K562 (cell line): Measurements from ENCODE around the gene PRUNE1. TPM values are rescaled to one million over a fixed set of nuclear protein-coding genes. Genes with fewer than 3 reads are reported as not detected.

Experiments used
- ARID2 ChIP-seq: fragments of 450-650 bp; IDR thresholded peaks from 2 replicates; pipeline ENCODE4 v1.6.1; 2017; ENCODE audit warnings: antibody characterized with exemption, mild to moderate bottlenecking
- BDP1 ChIP-seq: IDR thresholded peaks from 3 replicates; pipeline ENCODE4 v1.6.1; 2011; ENCODE audit not compliant: insufficient read length, insufficient read depth
- CBFA2T2 ChIP-seq: fragments of 450-650 bp; conservative IDR thresholded peaks from 2 replicates; pipeline ENCODE4 v1.6.1; 2017; ENCODE audit warnings: mild to moderate bottlenecking
- CBX8 ChIP-seq: fragments of 200-600 bp; sonication (generic); IDR thresholded peaks from 2 replicates; pipeline ENCODE4 v1.6.1; 2012; ENCODE audit warnings: borderline replicate concordance, mixed run types, low read depth, mild to moderate bottlenecking, moderate library complexity, mixed read lengths, low read length, control low read depth, inconsistent platforms; ENCODE audit not compliant: poor library complexity, severe bottlenecking; ENCODE audit errors: extremely low read depth
- HDAC2 ChIP-seq: fragments of 450-650 bp; IDR thresholded peaks from 2 replicates; pipeline ENCODE4 v1.6.1; 2016; ENCODE audit warnings: mild to moderate bottlenecking
- NR2F6 ChIP-seq: fragments of 450-650 bp; formaldehyde crosslinking; IDR thresholded peaks from 2 replicates; pipeline ENCODE4 v1.4.0; 2020; ENCODE audit warnings: mild to moderate bottlenecking
- NR4A1 ChIP-seq, 2 experiments: fragments of 250-450 bp in 1 of 2; fragments of 450-650 bp in 1 of 2; sonication (Bioruptor Pico) in 1 of 2; IDR thresholded peaks; 2 replicates each; pipeline versions ENCODE4 v1.4.0 to v1.6.1; 2016 to 2020; ENCODE audit warnings: mild to moderate bottlenecking in 2 of 2, missing compliant biosample characterization in 1 of 2, missing genetic modification characterization in 1 of 2, moderate library complexity in 1 of 2
- PRMT5 ChIP-seq: sonication (generic); formaldehyde crosslinking; IDR thresholded peaks from 2 replicates; pipeline ENCODE4 v1.5.0; 2020; ENCODE audit warnings: missing genetic modification reagents
- RAD21 ChIP-seq, 2 experiments: fragments of 250-450 bp in 1 of 2; fragments of 450-650 bp in 1 of 2; sonication (Bioruptor Pico) in 1 of 2; formaldehyde crosslinking in 1 of 2; IDR thresholded peaks in 1 of 2; conservative IDR thresholded peaks in 1 of 2; 2 replicates each; pipeline versions ENCODE4 v1.4.0 to v1.8.0; 2020 to 2022; ENCODE audit warnings: mild to moderate bottlenecking in 2 of 2, moderate library complexity in 1 of 2
- SOX6 ChIP-seq: fragments of 450-650 bp; IDR thresholded peaks from 2 replicates; pipeline ENCODE4 v1.6.1; 2014; ENCODE audit warnings: mild to moderate bottlenecking
- SP1 ChIP-seq: sonication (generic); formaldehyde crosslinking; IDR thresholded peaks from 2 replicates; pipeline ENCODE4 v1.8.1; 2022; ENCODE audit warnings: mild to moderate bottlenecking, missing genetic modification reagents
- SP2 ChIP-seq: IDR thresholded peaks from 2 replicates; pipeline ENCODE4 v1.6.1; 2011; ENCODE audit warnings: mild to moderate bottlenecking, low read depth, low read length, moderate library complexity; ENCODE audit not compliant: poor library complexity, severe bottlenecking; ENCODE audit errors: extremely low read depth
- ZBED1 ChIP-seq: IDR thresholded peaks from 2 replicates; pipeline ENCODE4 v1.6.1; 2014
- ZBTB7A ChIP-seq: IDR thresholded peaks from 2 replicates; pipeline ENCODE4 v1.6.1; 2011; ENCODE audit warnings: low read depth, mild to moderate bottlenecking, low read length, moderate library complexity, borderline replicate concordance; ENCODE audit not compliant: control insufficient read depth
- ZC3H8 ChIP-seq: fragments of 450-650 bp; IDR thresholded peaks from 2 replicates; pipeline ENCODE4 v1.6.1; 2017
- ZNF274 ChIP-seq: IDR thresholded peaks from 2 replicates; pipeline ENCODE4 v1.6.1; 2011; ENCODE audit warnings: low read depth, mild to moderate bottlenecking, low read length, moderate library complexity, borderline replicate concordance
- ZNF3 ChIP-seq: fragments of 250-450 bp; sonication (Bioruptor Pico); IDR thresholded peaks from 2 replicates; pipeline ENCODE4 v1.5.0; 2021; ENCODE audit warnings: mild to moderate bottlenecking, moderate library complexity
- ZNF408 ChIP-seq: fragments of 250-450 bp; sonication (Bioruptor Pico); IDR thresholded peaks from 2 replicates; pipeline ENCODE4 v1.4.0; 2020; ENCODE audit warnings: low read depth, mild to moderate bottlenecking, moderate library complexity
- ZNF586 ChIP-seq: fragments of 450-650 bp; formaldehyde crosslinking; conservative IDR thresholded peaks from 2 replicates; pipeline ENCODE4 v1.4.0; 2020; ENCODE audit warnings: mild to moderate bottlenecking, moderate library complexity
- polyA plus RNA-seq, 8 experiments: library from polyadenylated mRNA; depleted of rRNA in 4 of 8; stranded (reverse) in 5 of 8; unstranded in 3 of 8; fragments of >200 nt; fragmentation: Nextera tagmentation in 2 of 8; fragmentation: Illumina TruSeq in 1 of 8; extraction: Ambion mirVana in 2 of 8; extraction: Trizol in 1 of 8; gene quantifications; 2 replicates each; pipeline versions ENCODE4 v1.2.1 to v1.2.3, GENCODE V29; 2011 to 2014; ENCODE audit warnings: inconsistent platforms in 1 of 8, missing spikeins in 1 of 8
- total RNA-seq, 7 experiments: library from RNA; depleted of rRNA in 6 of 7; stranded (reverse); fragments of >200 nt in 6 of 7; fragmentation: Illumina TruSeq in 2 of 7; extraction: Trizol in 2 of 7; gene quantifications; 2 replicates each; pipeline versions ENCODE4 v1.2.1 to v1.2.3, GENCODE V29; 2011 to 2021; ENCODE audit warnings: low replicate concordance in 1 of 7
- TF ChIP-seq, protein P1 (sequence below): fragments of 450-650 bp; IDR thresholded peaks from 2 replicates; pipeline ENCODE4 v1.6.1; 2018; ENCODE audit not compliant: partially characterized antibody
- TF ChIP-seq, protein P2 (sequence below): fragments of 450-650 bp; IDR thresholded peaks from 2 replicates; pipeline ENCODE4 v1.6.1; 2016; ENCODE audit warnings: borderline replicate concordance
- TF ChIP-seq, protein P3 (sequence below): fragments of 250-450 bp; sonication (Bioruptor Pico); IDR thresholded peaks from 2 replicates; pipeline ENCODE4 v1.5.0; 2021

The PRUNE1 gene
- total and polyA plus RNA-seq, 9 of the 15 experiments (the other 6 are each of a cell fraction or from before 2014, with no cell fraction given), result 16.7 to 48.3 (median 26.2) TPM

DNA sequence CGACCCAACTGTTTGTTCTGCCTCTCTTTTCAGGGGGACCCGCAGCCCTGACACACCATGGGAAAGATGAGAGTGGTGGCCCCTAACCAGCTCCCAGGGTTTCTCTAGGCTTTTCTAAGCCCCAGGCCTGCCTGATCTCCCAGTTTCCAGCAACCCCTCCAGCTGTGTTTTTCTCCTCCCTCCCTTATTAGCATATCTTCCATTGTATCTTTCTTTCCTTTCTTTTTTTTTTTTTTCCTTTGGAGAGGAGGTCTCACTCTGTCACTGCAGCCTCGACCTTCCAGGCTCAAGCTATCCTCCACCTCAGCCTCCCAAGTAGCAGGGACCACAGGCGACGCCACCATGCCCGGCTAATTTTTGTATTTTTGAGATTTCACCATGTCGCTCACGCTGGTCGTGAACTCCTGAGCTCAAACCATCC, 31.8 kb upstream of the PRUNE1 start (continued):
- TF ChIP-seq, protein P1, sequence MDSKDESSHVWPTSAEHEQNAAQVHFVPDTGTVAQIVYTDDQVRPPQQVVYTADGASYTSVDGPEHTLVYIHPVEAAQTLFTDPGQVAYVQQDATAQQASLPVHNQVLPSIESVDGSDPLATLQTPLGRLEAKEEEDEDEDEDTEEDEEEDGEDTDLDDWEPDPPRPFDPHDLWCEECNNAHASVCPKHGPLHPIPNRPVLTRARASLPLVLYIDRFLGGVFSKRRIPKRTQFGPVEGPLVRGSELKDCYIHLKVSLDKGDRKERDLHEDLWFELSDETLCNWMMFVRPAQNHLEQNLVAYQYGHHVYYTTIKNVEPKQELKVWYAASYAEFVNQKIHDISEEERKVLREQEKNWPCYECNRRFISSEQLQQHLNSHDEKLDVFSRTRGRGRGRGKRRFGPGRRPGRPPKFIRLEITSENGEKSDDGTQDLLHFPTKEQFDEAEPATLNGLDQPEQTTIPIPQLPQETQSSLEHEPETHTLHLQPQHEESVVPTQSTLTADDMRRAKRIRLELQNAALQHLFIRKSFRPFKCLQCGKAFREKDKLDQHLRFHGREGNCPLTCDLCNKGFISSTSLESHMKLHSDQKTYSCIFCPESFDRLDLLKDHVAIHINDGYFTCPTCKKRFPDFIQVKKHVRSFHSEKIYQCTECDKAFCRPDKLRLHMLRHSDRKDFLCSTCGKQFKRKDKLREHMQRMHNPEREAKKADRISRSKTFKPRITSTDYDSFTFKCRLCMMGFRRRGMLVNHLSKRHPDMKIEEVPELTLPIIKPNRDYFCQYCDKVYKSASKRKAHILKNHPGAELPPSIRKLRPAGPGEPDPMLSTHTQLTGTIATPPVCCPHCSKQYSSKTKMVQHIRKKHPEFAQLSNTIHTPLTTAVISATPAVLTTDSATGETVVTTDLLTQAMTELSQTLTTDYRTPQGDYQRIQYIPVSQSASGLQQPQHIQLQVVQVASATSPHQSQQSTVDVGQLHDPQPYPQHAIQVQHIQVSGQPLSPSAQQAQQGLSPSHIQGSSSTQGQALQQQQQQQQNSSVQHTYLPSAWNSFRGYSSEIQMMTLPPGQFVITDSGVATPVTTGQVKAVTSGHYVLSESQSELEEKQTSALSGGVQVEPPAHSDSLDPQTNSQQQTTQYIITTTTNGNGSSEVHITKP, result peak; percentile 71
- TF ChIP-seq ZBTB7A, result peak; percentile 25; the same call in 1 of the 2 replicates
- TF ChIP-seq, protein P2, sequence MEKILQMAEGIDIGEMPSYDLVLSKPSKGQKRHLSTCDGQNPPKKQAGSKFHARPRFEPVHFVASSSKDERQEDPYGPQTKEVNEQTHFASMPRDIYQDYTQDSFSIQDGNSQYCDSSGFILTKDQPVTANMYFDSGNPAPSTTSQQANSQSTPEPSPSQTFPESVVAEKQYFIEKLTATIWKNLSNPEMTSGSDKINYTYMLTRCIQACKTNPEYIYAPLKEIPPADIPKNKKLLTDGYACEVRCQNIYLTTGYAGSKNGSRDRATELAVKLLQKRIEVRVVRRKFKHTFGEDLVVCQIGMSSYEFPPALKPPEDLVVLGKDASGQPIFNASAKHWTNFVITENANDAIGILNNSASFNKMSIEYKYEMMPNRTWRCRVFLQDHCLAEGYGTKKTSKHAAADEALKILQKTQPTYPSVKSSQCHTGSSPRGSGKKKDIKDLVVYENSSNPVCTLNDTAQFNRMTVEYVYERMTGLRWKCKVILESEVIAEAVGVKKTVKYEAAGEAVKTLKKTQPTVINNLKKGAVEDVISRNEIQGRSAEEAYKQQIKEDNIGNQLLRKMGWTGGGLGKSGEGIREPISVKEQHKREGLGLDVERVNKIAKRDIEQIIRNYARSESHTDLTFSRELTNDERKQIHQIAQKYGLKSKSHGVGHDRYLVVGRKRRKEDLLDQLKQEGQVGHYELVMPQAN, result no peak
- peak; percentile 5; the same call in 1 of the 2 replicates for TF ChIP-seq SP1
- no peak for TF ChIP-seq ZNF586
- no peak for TF ChIP-seq ZNF408 (CRISPR knock-in tag)
- no peak for TF ChIP-seq CBFA2T2
- TF ChIP-seq, protein P3, sequence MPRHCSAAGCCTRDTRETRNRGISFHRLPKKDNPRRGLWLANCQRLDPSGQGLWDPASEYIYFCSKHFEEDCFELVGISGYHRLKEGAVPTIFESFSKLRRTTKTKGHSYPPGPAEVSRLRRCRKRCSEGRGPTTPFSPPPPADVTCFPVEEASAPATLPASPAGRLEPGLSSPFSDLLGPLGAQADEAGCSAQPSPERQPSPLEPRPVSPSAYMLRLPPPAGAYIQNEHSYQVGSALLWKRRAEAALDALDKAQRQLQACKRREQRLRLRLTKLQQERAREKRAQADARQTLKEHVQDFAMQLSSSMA (CRISPR knock-in tag), result no peak
- 0 out of 2 replicates have a peak, but pooled peaks have one; percentile 7 for TF ChIP-seq ARID2
- no peak for TF ChIP-seq BDP1
- TF ChIP-seq RAD21 (CRISPR knock-in tag; conservative IDR thresholded peaks at IDR 0.05 in 1 of 2, IDR thresholded peaks at IDR 0.05 in 1 of 2), result no peak
- TF ChIP-seq CBX8, result no peak
- TF ChIP-seq HDAC2, result no peak
- no peak for TF ChIP-seq SP2
- TF ChIP-seq ZNF3 (CRISPR knock-in tag), result no peak
- TF ChIP-seq NR2F6, result no peak
- TF ChIP-seq SOX6, result no peak
- TF ChIP-seq ZC3H8, result no peak
- no peak for TF ChIP-seq ZBED1
- no peak for TF ChIP-seq ZNF274
- TF ChIP-seq NR4A1 (CRISPR knock-in tag; IDR thresholded peaks at IDR 0.05), result no peak
- no peak for TF ChIP-seq NR4A1 (tag; IDR thresholded peaks at IDR 0.05)
- no peak for TF ChIP-seq PRMT5 (CRISPR knock-in tag)
